ENCODE measurements around the gene UFD1.
A peak's percentile ranks its signal among the peaks of the same experiment; 100 is the strongest.

Gene UFD1

DNA sequence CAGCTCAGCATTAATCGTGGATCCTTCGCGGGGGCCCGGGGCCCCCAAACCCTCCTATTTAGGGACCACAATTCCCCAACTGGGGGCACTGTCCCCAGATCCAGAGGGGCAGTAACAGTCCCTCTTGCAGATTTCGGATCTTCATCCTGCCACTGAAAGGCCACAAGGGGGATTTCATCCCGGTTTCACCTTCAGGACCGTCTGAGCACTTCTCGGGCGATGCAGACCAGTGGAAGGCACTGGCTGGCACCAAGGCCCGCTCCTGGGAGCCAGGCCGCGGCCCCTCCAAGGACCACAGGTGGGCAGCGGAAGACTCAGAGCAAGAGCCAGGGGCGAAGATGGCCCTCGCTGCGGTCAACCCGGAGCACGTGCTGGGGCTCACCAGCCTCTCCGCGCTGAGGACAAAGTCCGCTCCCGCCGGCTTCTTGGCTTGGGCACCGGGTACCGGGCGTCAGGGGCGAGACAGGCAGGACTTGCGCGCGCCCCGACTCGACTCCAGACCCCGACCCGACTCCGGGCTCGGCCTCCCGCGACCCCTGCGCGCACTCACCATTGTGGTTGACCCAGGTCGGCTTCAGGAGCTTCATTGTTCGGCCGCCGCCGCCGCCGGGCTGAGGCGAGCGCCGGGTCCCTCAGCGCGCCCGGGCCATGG, 48.0 kb downstream of the UFD1 start:
- peaks cover 9% of the 10 kb centered on the region for H3K4me1 ChIP-seq (ENCODE audit: insufficient read depth, poor library complexity, severe bottlenecking)
- H3K27me3 ChIP-seq (ENCODE audit: insufficient read depth, poor library complexity, severe bottlenecking) = no peaks in the 10 kb centered on the region

DNA sequence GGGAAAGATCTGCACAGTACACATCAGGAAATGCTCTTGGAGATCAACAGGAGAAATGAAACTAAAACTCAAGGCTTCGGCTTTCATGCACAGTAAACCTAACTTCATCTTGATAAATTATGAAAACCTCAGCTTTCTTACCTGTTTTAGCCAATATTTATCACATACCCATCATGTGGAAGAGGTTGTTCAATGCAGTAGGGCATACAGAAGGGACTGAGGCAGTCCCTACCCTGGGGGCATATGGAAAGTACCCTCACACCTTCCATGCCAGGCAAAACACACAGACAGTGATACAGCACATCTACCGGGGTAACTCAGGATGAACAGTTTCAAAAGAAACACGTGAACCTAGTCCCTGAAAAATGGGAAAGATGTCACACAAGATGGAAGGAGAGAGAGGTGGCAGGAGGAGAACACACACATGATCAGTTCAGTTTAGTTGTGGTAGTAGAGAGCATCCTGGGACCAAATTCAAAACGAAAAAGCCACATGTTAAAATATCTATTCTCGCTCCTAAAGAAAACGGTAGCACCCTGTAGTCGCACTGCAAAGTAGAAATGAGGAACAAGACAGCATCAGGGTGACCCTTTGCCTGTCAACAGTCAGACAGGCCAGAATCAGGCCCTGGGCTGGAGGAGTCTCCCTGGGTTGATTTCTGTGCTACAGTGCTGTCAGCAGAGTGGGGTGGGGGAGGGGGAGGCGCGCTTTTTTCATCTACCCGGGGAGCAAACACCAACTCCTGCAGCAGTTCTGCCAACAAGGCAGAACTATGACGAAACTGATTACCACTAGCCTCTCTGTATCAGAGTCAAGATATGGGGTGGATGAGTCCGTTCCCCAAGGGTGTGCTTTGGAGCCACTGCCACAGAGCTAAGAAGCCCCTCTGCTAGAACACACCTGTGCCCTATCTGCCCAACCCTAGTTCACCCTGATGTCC, 48.8 kb downstream of the UFD1 start:
- Histone ChIP-seq H3K27ac (ENCODE audit: poor library complexity, severe bottlenecking) (peak overlapping the region; percentile 81), H3K4me1 (ENCODE audit: insufficient read depth, poor library complexity, severe bottlenecking) (peaks cover 9% of the 10 kb centered on the region), H3K9me3 (ENCODE audit: severe bottlenecking) (no peaks in the 10 kb centered on the region), H3K27me3 (ENCODE audit: insufficient read depth, poor library complexity, severe bottlenecking) (no peaks in the 10 kb centered on the region), H3K4me3 (ENCODE audit: severe bottlenecking) (peak overlapping the region; percentile 66), H3K36me3 (ENCODE audit: low read depth) (peaks cover 30% of the 10 kb centered on the region)
- no peak for DNase-seq (ENCODE audit: low spot score)
- no peak for ATAC-seq (ENCODE audit: low read depth)
- TF ChIP-seq, protein P1, sequence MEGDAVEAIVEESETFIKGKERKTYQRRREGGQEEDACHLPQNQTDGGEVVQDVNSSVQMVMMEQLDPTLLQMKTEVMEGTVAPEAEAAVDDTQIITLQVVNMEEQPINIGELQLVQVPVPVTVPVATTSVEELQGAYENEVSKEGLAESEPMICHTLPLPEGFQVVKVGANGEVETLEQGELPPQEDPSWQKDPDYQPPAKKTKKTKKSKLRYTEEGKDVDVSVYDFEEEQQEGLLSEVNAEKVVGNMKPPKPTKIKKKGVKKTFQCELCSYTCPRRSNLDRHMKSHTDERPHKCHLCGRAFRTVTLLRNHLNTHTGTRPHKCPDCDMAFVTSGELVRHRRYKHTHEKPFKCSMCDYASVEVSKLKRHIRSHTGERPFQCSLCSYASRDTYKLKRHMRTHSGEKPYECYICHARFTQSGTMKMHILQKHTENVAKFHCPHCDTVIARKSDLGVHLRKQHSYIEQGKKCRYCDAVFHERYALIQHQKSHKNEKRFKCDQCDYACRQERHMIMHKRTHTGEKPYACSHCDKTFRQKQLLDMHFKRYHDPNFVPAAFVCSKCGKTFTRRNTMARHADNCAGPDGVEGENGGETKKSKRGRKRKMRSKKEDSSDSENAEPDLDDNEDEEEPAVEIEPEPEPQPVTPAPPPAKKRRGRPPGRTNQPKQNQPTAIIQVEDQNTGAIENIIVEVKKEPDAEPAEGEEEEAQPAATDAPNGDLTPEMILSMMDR (IDR thresholded peaks at IDR 0.05; ENCODE audit: poor library complexity, severe bottlenecking) = no peak

More for the DNA sequence above, 48.0 kb downstream of the UFD1 start:
- no peaks in the 10 kb centered on the region for H3K9me3 ChIP-seq (ENCODE audit: severe bottlenecking)
- H3K27ac ChIP-seq (ENCODE audit: poor library complexity, severe bottlenecking) = peak overlapping the region; percentile 81
- peak overlapping the region; percentile 66 for H3K4me3 ChIP-seq (ENCODE audit: severe bottlenecking)
- peaks cover 32% of the 10 kb centered on the region for H3K36me3 ChIP-seq (ENCODE audit: low read depth)
- DNase-seq (ENCODE audit: low spot score) = no peak
- no peak for ATAC-seq (ENCODE audit: low read depth)
- TF ChIP-seq, protein P1 (IDR thresholded peaks at IDR 0.05; ENCODE audit: poor library complexity, severe bottlenecking) = no peak

DNA sequence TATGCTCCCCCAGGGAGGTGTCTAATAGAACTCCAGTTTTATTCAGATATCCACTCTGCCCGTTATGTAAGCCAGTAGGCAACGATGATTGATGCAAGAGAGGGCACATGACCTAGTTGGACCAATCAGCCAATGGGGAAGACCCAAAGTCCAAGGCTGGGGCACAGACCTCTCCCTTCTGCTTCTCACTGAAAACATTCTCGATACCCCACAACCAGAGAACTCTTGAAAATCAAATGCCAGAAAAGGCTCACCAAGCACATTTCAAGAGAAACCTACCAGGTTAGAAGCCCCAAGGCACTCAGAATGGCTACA, 54.9 kb downstream of the UFD1 start:
- H3K27me3 ChIP-seq (ENCODE audit: insufficient read depth, poor library complexity, severe bottlenecking) = no peaks in the 10 kb centered on the region
- no peaks in the 10 kb centered on the region for H3K9me3 ChIP-seq (ENCODE audit: severe bottlenecking)
- H3K27ac ChIP-seq (ENCODE audit: poor library complexity, severe bottlenecking) = no peak overlapping the region
- H3K4me1 ChIP-seq (ENCODE audit: insufficient read depth, poor library complexity, severe bottlenecking) = peaks cover under 1% of the 10 kb centered on the region
- ATAC-seq (ENCODE audit: low read depth) (no peak), DNase-seq (ENCODE audit: low spot score) (no peak)
- peaks cover 17% of the 10 kb centered on the region for H3K36me3 ChIP-seq (ENCODE audit: low read depth)
- no peak overlapping the region for H3K4me3 ChIP-seq (ENCODE audit: severe bottlenecking)
- TF ChIP-seq, protein P1 (IDR thresholded peaks at IDR 0.05; ENCODE audit: poor library complexity, severe bottlenecking) = no peak

DNA sequence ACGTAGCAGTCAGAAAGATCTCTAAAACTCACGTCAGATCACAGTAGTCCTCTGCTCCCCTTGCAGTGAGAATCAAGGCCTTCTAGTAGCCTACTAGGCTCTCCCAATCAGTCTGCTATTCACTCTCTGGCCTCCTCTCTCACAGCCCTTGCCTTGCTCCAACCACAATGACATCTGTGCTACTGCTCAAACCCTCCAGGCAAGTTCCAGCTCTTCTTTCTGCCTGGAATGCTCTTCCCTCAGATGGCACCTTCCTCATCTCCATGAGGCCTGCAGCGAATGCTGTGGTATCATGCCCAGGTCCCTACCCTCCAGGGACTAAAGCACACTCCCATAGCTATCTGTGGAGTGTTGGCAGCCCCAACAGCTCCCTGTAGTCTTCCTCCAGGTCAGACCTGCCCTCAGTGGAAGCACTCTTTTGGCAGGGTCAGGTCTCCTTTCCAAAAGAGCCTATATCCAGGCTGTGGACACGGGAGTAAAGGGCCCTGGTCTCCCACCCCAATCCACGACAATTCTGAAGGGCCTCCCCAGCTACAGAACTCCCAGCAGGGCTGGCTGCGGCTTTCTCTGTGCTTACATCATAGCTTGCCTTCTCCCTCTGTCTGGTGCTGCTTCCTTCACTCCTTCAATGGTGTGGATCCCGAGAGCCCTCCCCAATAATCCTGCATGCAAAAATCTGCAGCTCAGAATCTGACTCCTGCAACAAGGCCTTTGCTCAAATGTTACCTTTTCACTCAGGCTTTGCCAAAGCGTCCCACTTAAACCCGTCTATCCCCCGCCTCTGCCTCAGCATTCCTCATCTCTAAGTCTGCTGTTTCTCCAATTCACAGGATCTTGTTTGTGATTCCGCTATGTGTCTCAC, 56.3 kb downstream of the UFD1 start:
- H3K9me3 ChIP-seq (ENCODE audit: severe bottlenecking) = no peaks in the 10 kb centered on the region
- H3K27me3 ChIP-seq (ENCODE audit: insufficient read depth, poor library complexity, severe bottlenecking) = no peaks in the 10 kb centered on the region
- H3K36me3 ChIP-seq (ENCODE audit: low read depth) = peaks cover 6% of the 10 kb centered on the region
- TF ChIP-seq, protein P1 (IDR thresholded peaks at IDR 0.05; ENCODE audit: poor library complexity, severe bottlenecking) = no peak
- DNase-seq (ENCODE audit: low spot score) (no peak), ATAC-seq (ENCODE audit: low read depth) (no peak)
- no peak overlapping the region for H3K27ac ChIP-seq (ENCODE audit: poor library complexity, severe bottlenecking)
- H3K4me1 ChIP-seq (ENCODE audit: insufficient read depth, poor library complexity, severe bottlenecking) = no peaks in the 10 kb centered on the region
- H3K4me3 ChIP-seq (ENCODE audit: severe bottlenecking) = no peak overlapping the region

Data from RWPE2 (cell line).